Limb (tissue), 2 donors: ENCODE measurements around the gene ZNF639.

Source experiments
- DNase-seq, 2 donors: peaks; one replicate each; pipeline ENCODE4 v3.0.0-alpha.2; 2016; ENCODE audit errors: extremely low spot score in 2 of 2

Gene ZNF639

DNA sequence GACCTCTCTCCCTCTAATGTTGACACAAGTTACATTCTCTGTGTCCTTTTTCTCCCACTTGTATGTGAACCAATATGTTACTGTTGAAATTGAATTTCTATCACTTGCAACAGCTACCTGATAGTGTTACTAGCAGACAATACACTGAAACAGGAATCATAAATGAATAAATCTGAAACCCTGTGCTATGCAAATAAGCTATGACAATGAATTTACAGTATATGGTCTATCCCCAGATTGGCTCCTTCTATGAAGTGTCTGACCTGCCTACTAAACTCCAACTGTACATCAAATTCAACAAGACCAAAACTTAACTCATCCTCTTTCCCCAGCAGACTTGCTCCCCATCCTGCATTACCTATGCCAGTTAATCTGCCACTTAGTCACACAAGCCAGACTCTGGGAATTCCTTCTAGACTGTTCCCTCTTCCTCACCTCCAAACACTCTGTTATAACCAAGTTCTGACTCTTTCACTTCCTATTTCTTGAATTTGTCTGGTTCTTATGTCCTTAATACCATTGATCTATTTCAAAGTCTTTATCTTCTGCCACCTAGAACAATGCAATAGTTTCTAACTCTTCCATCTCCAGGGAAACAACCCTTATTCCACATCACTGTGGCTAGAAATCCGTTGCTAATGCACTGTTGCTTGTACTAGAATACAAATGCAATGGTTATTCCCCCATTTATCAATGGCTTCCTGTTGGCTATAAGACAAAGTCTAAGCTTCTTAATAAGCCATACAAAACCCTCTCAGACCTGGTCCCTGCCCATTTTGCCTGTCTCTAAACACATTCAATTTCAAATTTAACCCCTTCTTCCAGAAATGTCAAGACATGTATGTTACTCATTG lies 13.4 kb upstream of the ZNF639 start:
- no peak for DNase-seq

DNA sequence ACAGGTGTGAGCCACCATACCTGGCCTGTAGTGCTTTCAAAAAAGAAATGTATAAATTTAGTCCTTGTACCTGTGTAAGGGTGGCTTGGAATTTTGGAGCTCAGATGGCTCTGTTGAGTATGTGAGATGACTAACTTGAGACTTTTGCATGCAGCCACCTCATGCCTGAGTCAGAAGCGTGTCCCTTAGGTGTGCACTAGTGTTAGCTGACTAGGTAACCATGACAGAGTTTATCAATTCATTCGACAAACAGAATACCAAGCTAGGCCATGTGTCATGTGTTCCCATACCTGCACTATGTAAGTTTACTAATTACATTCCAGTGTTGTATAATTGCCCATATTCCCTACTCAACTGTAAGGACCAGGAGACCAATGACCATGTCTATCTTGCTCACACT lies 4.0 kb upstream of the ZNF639 start:
- no peak for DNase-seq

DNA sequence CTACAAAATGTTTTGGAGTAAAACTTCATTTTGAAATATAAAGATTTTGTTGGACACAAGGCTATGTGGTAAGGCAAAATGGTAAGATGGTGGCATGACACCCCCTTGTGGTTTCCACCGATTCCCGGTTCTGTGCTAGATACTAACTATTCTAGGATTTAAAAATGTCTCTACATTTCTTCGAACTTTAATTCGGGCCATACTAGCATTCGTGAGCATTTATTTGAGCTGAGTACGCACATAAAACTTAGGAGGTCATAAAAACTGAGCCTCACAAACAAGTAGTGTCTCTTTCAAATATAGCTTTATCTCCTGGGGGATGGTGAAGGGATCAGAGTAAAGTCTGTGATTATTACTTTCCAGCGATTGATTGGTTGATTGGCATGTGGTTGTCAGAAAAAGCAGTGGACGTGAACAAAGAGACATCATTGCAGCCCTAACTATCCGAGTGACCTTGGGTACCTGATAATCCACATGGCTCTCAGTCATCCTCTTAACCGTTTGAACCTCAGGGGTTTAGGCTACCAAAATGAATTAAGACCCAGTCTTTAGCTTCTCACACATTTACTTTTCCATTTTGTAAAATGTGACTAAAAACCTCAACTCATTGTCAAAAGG lies 1.1 kb upstream of the ZNF639 start:
- DNase-seq = peak; percentile 32 to 38

DNA sequence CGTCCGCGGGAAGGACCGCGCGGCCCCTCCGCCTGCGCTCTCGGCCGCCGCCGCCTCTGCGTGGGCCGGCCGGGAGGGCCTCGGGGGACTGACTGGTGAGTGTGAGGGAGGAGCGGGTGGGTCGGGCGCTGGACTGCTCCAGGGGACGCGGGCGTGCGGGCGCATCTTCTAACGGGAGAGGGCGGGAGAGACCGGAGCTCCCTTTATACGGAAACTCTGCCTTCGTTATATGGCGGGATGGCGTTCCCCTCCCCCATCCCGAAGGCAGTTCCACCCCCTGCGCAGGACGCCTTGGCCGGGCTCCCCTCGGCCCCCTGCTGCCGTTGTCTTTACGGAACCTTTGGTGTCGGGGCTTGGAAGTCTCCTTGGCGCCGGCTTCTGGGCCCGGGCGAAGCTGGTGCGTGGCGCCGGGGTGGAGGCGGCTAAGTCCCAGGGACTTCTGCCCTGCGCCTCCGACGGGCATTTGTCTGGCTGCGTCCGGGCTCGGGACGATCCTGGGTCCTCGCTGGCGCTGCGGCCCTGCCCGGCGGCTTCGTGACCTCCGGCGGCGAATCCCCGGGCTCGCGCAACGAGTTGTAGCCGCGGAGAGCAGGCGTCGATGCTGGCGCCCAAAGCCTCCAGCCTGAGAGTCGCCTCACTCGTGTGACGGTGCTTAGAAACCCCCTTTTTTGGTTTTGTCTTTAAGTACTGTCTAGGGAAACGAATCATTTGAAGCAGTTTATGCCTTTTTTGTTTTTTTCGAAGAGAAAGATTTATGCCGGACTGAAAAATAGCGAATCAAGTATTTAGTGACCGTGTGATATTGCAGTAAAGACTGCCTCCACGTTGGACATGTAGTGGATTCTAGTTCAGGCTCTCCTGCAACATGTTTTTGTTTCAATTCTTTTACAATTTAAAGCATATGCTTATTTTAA lies 623 bp downstream of the ZNF639 start:
- DNase-seq = peak; percentile 57 to 85

DNA sequence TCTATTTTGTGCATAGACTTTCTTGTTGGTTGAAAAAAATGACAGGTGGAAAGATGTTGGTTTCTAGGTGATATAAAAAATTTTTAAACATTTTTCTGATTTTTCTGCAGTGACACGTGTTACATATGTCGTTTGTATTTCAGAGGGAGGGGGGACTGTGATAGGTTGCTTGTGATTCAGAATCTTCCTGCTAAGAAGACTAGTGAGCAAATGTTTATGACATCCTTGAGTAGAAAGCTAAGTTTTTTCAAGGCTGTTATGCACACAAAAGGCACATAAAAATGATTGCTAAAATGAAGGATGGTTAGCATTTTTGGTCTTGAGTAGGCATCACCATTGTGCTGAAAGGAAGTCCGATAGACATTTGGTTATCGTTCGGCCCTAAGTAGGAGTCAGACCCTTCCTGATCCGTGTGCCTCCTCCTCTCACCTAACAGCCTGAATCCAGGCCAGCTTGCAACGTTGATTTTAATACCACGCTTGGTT lies 1.5 kb downstream of the ZNF639 start:
- no peak for DNase-seq

DNA sequence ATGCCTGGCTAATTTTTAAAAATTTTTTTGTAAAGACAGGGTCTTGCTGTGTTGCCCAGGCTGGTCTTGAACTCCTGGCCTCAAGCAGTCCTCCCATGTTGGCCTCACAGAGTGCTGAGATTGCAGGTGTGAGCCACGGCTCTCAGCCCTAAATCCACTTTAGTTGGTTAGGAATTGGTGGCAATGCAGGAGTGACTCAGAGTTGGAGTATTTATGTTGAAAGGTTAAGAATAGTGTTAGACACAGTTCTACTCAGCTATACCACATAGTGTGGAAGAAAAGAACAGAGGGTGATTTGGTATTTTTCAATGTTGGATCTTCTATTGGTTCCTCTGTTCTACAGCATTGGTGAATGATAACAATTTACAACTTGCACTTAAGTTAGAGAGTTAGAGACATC lies 7.6 kb downstream of the ZNF639 start:
- no peak for DNase-seq

DNA sequence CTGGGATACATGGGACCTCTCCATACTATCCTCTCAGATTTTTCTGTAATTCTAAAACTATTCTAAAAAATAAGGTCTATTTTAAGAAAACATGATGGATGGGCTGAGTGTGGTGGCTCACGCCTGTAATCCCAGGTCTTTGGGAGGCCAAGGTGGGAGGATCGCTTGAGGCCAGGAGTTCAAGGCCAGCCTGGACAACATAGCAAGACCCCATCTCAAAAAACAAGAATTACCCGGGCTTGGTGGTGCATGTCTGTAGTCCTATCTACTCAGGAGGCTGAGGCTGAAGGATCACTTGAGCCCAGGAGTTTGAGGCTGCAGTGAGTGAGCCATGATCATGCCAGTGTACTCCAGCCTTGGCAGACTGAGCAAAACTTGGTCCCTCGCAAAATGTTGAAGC lies 9.4 kb downstream of the ZNF639 start:
- DNase-seq = no peak

DNA sequence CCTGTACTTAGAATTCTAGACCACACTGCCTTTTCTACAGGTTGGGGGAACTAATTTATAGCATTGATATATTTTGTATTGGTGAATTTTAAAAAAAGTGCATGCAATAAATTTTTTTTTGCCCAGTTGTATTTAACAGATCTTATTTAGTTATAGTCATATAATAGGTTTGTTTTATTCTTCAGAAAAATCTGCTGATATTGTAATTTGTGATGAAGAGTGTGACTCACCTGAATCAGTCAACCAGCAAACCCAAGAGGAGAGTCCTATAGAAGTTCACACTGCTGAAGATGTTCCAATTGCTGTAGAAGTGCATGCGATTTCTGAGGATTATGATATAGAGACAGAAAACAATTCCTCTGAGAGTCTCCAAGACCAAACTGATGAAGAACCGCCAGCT lies 10.3 kb downstream of the ZNF639 start:
- DNase-seq = no peak

DNA sequence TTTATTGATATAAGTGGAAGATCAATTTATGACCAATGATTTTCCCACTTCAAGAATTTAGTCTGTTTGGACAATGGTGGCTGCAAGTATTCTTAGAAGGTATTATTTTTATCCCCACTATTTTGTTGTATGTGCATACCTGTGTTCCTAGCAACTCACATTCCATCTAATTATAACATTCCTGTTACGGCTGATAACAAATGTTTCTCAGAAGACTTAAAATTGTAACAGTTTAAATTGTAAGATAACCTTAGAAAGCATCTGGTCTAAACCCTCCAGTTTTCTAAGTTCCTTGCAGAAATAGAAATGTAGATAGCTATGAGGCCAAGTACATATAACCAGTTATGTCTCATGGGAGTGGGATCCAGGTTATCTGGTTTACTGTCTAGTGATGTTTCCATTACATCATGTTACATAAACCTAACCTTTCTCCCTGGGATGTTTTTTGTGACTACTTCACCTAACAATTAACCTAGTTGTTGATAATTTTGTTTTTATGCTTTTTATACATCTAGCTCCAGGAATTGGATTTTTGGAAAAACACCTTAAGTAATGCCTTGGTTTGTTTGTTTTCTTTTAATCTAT lies 13.6 kb downstream of the ZNF639 start:
- no peak for DNase-seq

DNA sequence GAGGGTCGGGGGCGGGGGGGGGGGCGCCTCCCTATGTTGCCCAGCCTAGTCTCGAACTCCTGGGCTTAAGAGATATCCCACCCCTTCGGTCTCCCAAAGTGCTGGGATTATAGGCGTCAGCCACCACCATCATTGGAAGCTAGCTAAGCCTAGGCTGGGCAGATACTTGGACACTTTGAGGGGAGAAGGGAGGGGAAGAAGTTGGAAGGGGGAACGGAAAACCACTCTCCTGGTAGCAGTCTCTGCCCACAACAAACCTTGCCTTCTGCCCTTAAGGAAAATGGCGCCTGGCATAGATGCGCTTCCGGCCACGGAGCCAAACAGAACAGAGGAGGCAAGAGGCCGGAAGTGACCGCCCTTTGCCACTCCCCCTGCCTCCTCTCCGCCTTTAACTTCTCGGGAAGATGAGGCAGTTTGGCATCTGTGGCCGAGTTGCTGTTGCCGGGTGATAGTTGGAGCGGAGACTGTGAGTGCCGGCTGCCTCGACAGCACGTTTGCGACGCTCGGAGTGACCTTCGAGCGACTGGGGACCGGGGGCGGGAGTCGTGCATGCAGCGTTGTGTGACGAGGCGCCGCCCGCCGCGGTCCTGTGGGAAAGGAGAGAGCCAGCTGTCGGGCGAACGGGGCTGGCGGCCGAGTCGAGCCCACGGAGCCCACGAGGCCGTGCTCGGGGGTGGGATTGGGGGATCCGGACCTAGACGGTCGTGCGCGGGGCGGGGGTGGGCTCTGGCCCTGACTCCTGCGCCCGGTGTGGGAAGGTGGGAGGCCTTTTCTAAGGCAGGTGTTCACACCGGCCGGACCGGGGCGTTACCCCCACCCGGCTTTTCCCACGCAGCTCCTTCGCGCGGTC lies 24.7 kb downstream of the ZNF639 start, which contains the start of gene MFN1:
Gene MFN1 (plus strand): TSS at position 365 of the 850 bp plus-strand sequence. CDS start 1,143 bp downstream, outside the sequence.
- DNase-seq = peak; percentile 93 to 98

DNA sequence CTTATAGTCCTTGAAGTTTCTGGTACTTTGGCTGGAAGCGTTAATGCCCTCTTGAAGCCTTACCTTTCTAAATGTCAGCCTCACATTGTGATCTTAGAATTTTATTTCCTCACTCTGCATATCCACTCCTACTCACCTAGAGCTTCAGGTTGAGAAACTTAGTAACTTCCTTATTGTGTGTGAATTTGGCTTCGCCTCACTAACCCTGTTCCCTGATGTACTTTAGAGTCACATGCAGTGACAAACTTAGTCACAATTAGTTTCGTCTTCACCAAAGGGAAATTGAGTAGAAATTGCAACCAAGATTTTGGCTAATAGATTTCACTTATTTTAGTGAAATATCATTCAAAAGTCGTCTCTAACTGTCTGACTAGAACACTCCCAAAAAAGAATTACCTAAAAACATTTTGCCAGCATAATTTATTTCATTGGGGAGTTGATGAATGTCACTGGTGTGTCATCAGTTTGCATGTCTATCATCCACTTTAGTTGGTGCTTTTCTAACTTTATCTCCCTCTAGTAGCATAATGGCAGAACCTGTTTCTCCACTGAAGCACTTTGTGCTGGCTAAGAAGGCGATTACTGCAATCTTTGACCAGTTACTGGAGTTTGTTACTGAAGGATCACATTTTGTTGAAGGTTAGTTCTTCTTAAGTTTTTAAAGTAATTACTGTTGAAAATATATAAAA lies 25.6 kb downstream of the ZNF639 start:
- no peak for DNase-seq

DNA sequence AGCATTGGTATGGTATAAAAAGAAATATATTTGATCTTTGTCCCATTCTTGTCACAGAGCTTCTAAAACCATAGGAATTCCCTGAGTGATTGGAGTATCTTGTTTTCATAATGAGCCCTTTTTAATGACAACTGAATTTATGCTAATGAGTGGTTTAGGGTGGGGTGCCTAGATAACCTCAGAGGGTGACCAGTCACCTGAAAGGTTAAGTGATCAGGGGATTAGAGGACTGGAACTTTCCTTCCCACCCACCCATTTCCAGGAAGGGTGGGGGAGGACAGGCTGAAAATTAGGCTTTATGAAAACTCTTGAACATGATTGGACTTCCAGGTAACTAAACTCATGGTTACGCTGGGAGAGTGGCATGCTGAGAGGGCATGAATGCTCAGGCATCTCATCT lies 33.2 kb downstream of the ZNF639 start:
- no peak for DNase-seq

DNA sequence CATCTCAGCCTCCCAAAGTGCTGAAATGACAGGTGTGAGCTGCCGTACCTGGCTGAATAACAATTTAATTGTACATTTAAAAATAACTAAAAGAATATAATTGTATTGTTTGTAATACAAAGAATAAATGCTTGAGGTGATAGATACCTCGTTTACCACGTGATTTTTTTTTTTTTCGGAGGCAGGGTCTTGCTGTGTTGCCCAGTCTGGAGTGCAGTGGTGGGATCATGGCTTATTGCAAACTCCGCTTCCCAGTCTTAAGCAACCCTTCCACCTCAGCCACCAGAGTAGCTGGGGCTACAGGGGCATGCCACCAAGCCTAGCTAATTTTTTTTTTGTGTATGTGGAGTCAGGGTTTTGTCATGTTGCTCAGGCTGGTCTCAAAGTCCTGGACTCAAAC lies 40.5 kb downstream of the ZNF639 start:
- no peak for DNase-seq

DNA sequence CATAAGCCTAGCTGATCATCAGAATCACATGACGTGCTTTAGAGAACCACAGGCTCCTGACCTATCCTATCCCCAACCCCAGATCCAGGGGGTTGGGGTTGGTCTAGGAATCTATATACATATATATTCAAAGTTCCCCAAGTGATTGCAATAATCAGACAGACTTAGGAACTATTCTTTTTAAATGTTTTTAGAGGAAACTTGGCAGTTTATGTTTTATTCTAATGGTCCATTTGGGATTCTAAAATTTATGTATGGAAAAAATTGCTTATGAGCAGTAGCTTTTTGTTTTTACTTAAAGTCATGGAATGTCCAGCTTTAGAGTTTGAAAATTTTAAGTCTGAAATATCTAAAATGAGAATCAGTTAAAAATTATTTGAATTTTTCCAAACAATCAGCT lies 46.8 kb downstream of the ZNF639 start:
- no peak for DNase-seq

DNA sequence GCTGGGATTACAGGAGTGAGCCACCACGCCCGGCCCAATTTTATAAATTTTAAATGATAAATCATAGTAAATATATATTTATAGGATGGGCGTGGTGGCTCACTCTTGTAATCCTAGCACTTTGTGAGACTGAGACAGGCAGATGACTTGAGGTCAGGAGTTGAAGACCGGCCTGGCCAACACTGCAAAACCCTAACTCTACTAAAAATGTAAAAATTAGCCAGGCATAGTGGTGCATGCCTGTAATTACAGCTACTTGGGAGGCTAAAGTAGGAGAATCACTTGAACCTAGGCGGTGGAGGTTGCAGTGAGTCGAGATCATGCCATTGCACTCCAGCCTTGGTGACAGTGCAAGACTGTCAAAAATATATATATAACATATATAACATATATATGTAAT lies 51.1 kb downstream of the ZNF639 start:
- no peak for DNase-seq

DNA sequence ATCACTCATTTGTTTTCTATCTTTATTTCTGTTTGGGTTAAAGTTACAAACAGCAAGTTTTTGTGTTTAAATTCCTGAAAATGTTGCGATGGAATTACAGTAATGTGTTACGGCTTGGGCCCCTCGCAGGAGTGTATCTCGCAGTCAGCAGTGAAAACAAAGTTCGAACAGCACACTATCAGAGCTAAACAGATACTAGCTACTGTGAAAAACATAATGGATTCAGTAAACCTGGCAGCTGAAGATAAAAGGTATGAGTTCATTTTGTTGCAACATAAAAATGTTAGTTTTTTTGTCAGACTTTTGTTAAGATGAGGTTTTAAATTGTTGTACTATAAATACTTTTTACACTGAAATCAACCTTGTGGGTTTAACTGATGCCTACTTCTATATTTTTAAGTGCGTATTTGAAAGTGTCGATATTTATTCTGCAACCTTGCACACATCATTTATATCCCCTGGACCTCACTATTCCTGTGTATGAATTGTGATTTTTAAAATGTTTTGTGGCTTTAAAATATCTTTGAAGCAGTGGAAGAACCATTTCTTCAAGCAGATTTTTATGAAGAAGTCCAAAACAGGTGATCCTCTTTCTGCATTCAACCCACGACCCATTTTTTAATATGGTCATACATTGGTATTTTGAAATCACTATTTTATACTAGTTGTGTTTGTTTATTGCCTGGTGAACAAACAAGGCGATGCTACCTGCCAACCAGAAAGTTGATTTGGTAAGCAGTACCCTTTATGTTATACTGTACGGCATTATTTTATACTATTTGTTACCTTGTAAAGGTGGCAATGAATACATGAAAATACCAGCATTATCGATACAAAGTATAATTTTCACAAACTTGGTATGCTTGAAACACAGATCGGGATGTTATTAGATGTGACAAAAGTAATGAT lies 52.5 kb downstream of the ZNF639 start:
- no peak for DNase-seq

DNA sequence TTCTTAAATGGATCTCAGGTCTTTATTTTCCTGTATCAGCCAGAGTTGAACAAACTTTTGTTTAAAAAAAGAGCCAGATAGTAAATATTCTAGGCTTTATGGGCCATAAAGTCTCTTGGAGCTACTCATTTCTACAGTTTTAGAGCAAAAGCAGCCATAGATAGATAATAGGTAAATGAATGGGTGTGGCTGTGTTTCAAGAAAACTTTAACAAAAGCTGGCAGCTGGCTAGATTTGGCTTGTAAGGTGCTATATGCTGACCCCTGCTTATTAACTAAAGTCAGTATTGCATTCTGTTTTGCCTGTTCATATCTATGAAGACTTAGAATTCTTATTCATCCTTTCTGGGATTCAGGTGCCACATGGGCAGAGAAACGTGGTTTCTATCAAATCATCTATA lies 53.6 kb downstream of the ZNF639 start:
- DNase-seq = no peak
